Epithelial cell of esophagus (primary cell): ENCODE data around the gene SZRD1.

Experiments
- DNase-seq: peaks from one replicate; pipeline ENCODE4 v3.0.0; 2010; ENCODE audit warnings: low read depth
- H3K4me3 ChIP-seq: 2 replicates; pipeline ENCODE4 v1.5.1; 2011; ENCODE audit warnings: mild to moderate bottlenecking, low read length, control low read depth
- CTCF ChIP-seq: IDR thresholded peaks from 2 replicates; pipeline ENCODE4 v1.5.1; 2011; ENCODE audit warnings: low read depth, mild to moderate bottlenecking, low read length, control low read depth, inconsistent platforms; ENCODE audit not compliant: insufficient read depth; ENCODE audit errors: missing control alignments

Gene SZRD1

DNA sequence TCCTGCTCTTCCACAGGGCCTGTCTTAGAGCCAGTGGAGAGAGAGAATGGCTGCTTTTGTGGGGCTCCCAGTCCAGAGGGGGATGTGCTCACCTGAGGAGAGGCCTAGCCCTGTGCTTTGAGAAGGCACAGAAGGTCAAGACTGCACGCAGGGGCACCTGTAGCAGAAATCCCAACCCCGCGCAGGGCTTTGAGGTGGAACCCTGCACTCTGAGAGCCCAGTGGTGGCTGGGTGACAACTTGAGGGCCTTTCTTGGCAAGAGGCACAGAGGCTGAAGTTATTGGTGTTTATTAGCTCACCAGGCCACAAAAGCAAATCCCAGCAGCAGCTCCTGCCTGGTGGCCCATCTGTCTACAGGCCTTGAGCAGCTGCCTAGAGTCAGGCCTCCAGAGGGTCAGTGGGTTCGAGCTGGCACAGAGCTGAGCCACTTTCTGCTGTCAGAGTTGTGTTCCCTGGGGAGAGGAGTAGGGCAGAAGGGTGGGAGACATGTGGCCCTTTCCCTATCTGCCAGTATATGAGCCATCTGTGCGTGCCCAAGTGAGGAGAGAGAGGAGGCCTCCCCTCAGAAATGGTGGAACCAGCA is 31.4 kb downstream of the SZRD1 start:
- no peak overlapping the region for H3K4me3 ChIP-seq
- no peak for DNase-seq
- no peak for TF ChIP-seq CTCF

GRCh38 chr1:16402742-16403141 is 35.7 kb downstream of the SZRD1 start:
- TF ChIP-seq CTCF = no peak
- H3K4me3 ChIP-seq = no peak overlapping the region
- no peak for DNase-seq

- TF ChIP-seq CTCF = no peak
- H3K4me3 ChIP-seq = no peak overlapping the region
- DNase-seq = no peak
Measured at GRCh38 chr1:16405441-16405840, 38.4 kb downstream of the SZRD1 start.

DNA sequence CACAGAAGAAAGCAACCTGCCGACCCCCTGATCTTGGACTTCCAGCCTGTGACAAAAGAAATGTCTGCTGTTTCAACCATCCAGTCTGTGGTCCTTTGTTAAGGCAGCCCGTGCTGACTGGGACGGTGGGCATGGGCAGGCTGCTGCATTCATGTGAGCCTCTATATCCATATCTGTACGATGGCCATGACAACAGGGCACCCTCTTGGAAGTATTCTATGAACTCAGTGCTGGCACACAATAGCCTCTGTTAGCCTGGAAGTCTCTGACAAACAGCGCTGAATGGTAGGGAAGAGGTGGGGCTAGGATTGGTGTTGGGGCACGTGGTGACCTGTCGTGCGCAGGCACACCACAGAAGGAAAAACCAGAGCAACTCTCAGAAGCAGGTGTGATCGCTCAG is 39.8 kb downstream of the SZRD1 start:
- TF ChIP-seq CTCF = no peak
- no peak overlapping the region for H3K4me3 ChIP-seq
- no peak for DNase-seq

- DNase-seq = no peak
- no peak for TF ChIP-seq CTCF
- no peak overlapping the region for H3K4me3 ChIP-seq
Measured at GRCh38 chr1:16409536-16410152, 42.6 kb downstream of the SZRD1 start.

DNA sequence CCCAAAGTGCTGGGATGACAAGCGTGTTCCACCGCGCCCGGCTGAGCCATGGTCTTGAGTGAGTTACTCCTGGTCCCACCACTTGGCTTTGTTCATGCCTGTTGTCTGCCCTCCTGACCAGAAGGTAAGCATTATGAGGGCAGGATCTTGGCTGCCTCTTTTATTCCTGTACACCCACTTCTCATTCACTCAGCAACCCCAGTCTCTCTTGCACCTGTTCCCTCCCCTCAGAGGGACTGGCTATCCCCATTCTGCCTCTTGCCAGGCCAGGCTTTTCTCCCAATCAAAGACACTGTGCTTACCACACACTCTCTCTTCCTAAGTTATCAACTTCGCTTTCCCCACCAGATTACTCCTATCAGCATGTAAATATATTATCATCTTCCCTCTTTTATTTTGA is 43.8 kb downstream of the SZRD1 start:
- H3K4me3 ChIP-seq = no peak overlapping the region
- DNase-seq = no peak
- TF ChIP-seq CTCF = no peak

GRCh38 chr1:16413191-16413590 is 46.1 kb downstream of the SZRD1 start:
- TF ChIP-seq CTCF = no peak
- H3K4me3 ChIP-seq = no peak overlapping the region
- no peak for DNase-seq
